Measurements from ENCODE around the gene CXCL17.

DNA sequence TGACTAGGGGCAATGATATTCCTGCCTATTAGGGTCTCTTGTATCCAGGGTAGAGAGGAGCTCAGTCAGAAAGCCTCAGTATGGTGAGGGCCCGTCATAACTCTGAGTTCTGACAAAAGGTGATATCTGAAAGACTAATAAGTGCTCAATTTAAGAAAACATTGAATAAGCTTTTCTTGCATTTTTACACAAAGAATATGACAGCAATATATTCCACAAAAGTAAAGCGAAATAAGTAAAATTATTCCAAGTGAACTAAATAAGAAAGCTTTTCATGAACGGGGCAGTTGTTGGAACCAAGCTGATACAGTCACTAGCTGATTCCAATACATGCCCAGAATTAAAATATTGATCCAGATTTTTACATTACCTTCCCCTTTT lies 45.0 kb upstream of the CXCL17 start:
- TF ChIP-seq, protein P1, sequence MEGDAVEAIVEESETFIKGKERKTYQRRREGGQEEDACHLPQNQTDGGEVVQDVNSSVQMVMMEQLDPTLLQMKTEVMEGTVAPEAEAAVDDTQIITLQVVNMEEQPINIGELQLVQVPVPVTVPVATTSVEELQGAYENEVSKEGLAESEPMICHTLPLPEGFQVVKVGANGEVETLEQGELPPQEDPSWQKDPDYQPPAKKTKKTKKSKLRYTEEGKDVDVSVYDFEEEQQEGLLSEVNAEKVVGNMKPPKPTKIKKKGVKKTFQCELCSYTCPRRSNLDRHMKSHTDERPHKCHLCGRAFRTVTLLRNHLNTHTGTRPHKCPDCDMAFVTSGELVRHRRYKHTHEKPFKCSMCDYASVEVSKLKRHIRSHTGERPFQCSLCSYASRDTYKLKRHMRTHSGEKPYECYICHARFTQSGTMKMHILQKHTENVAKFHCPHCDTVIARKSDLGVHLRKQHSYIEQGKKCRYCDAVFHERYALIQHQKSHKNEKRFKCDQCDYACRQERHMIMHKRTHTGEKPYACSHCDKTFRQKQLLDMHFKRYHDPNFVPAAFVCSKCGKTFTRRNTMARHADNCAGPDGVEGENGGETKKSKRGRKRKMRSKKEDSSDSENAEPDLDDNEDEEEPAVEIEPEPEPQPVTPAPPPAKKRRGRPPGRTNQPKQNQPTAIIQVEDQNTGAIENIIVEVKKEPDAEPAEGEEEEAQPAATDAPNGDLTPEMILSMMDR (conservative IDR thresholded peaks at IDR 0.05): no peak
- no peak for TF ChIP-seq ZFX (IDR thresholded peaks at IDR 0.05)

All from C4-2B (cell line).